ENCODE measurements around the gene TPGS2.
"Not testable (repeated sequence)": the region's sequence is repeated elsewhere in the genome, so short reads cannot be mapped to it uniquely, and the experiment has no call there.

The TPGS2 gene

GRCh38 chr18:36828630-36829361, at the start of gene TPGS2, which contains the start of gene KIAA1328:
Gene TPGS2 (minus strand): TSS chr18:36829002. CDS start chr18:36828767, 235 bp downstream.
Gene KIAA1328 (plus strand): TSS chr18:36829127. CDS start chr18:36829139, 12 bp downstream.
- DNase-seq (ENCODE audit: low read depth), result peak; percentile 79

GRCh38 chr18:36873826-36874225, 45.0 kb upstream of the TPGS2 start:
- DNase-seq (ENCODE audit: low read depth), result not testable (repeated sequence)

GRCh38 chr18:36872329-36872728, 43.5 kb upstream of the TPGS2 start:
- no peak for DNase-seq (ENCODE audit: low read depth)

- no peak for DNase-seq (ENCODE audit: low read depth)
These were observed 43.0 kb upstream of the TPGS2 start for GRCh38 chr18:36871801-36872200.

- DNase-seq (ENCODE audit: low read depth), result no peak
These were observed 38.3 kb upstream of the TPGS2 start for GRCh38 chr18:36867056-36867455.

- no peak for DNase-seq (ENCODE audit: low read depth)
These were observed 33.4 kb upstream of the TPGS2 start for GRCh38 chr18:36862182-36862581.

- no peak for DNase-seq (ENCODE audit: low read depth)
These were observed 28.0 kb upstream of the TPGS2 start for GRCh38 chr18:36856815-36857214.

- DNase-seq (ENCODE audit: low read depth), result no peak
These were observed 22.4 kb upstream of the TPGS2 start for GRCh38 chr18:36851202-36851590.

GRCh38 chr18:36850527-36851201, 21.9 kb upstream of the TPGS2 start:
- no peak for DNase-seq (ENCODE audit: low read depth)

GRCh38 chr18:36849288-36850006, 20.6 kb upstream of the TPGS2 start:
- DNase-seq (ENCODE audit: low read depth), result no peak

GRCh38 chr18:36848609-36849008, 19.8 kb upstream of the TPGS2 start:
- DNase-seq (ENCODE audit: low read depth), result no peak

GRCh38 chr18:36843784-36844183, 15.0 kb upstream of the TPGS2 start:
- DNase-seq (ENCODE audit: low read depth), result no peak

GRCh38 chr18:36843199-36843598, 14.4 kb upstream of the TPGS2 start:
- no peak for DNase-seq (ENCODE audit: low read depth)

- no peak for DNase-seq (ENCODE audit: low read depth)
These were observed 11.0 kb upstream of the TPGS2 start for GRCh38 chr18:36839835-36840234.

GRCh38 chr18:36835927-36836326, 7.1 kb upstream of the TPGS2 start:
- DNase-seq (ENCODE audit: low read depth), result no peak

- DNase-seq (ENCODE audit: low read depth), result no peak
These were observed 4.3 kb upstream of the TPGS2 start for GRCh38 chr18:36833120-36833519.

- no peak for DNase-seq (ENCODE audit: low read depth)
These were observed 2.3 kb upstream of the TPGS2 start for GRCh38 chr18:36831139-36831538.

GRCh38 chr18:36830158-36830495, 1.3 kb upstream of the TPGS2 start:
- DNase-seq (ENCODE audit: low read depth), result no peak

GRCh38 chr18:36829362-36830157, 758 bp upstream of the TPGS2 start:
- DNase-seq (ENCODE audit: low read depth), result no peak

GRCh38 chr18:36828157-36828629, 609 bp downstream of the TPGS2 start:
- no peak for DNase-seq (ENCODE audit: low read depth)

GRCh38 chr18:36826556-36826955, 2.2 kb downstream of the TPGS2 start:
- DNase-seq (ENCODE audit: low read depth), result no peak

GRCh38 chr18:36825526-36825925, 3.3 kb downstream of the TPGS2 start:
- DNase-seq (ENCODE audit: low read depth), result no peak

All from stimulated activated CD8-positive, alpha-beta memory T cell treated with anti-CD3 and anti-CD28 coated beads, Interleukin-4, amount 100 ng/mL, for 24 hours (primary cell).